H4 (cell line): ENCODE data around the gene SH3BGRL3. TPM values are rescaled to one million over a fixed set of nuclear protein-coding genes. Genes with fewer than 3 reads are reported as not detected.
"Not testable (repeated sequence)": the region's sequence is repeated elsewhere in the genome, so short reads cannot be mapped to it uniquely, and the experiment has no call there.

Experiments used
- DNase-seq: peaks from one replicate; pipeline ENCODE4 v3.0.0-alpha.2; 2015; ENCODE audit warnings: low spot score
- total RNA-seq: library from RNA; depleted of rRNA; stranded (reverse); fragments of >200 nt; shearing (Covaris generic); gene quantifications from 2 replicates; pipeline ENCODE4 v1.2.3, GENCODE V29; 2014; rRNA removed

SH3BGRL3 gene
- total RNA-seq, result 77.7 and 126 TPM in 2 replicates

DNA sequence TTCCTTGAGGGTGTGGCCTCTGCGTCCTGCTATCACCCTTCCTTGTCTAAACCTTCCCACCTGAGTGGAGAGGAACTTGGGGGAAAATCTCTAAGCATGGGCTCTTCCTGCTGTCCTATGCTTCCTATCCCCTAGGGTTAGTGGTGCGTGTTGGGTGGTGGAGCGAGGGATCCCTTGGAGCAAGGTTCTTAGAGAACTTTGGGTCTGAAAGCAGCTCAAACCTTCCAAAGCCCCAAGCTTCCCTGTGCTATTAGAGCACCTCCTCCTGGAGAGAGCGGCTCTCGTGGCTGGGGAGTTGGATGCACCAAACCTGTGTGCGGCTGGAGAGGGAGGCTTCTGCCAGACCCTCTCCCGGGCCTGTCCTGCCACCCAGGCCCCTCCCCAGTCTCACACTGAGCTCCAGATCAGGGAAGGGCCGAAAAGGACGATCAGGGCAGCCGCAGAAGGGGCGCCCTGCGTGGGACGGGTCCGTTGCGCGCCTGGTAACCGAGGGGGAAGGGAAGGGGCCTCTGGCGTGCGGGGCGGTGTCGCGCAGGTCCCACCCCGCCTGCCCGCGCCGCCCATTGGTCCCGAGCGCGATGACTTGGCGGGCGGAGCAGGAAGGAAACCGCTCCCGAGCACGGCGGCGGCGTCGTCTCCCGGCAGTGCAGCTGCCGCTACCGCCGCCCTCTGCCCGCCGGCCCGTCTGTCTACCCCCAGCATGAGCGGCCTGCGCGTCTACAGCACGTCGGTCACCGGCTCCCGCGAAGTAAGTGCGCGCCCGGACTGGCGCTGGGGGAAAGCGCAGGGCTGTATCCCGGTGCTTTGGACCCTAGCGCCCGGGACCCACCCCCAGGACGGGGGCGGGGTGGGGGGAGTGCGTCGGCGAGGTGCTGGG, at the start of gene SH3BGRL3:
TSS of gene SH3BGRL3 (plus strand) at position 631 of the 877 bp plus-strand sequence. CDS start at position 701, 70 bp downstream.
- peak; percentile 77 for DNase-seq

DNA sequence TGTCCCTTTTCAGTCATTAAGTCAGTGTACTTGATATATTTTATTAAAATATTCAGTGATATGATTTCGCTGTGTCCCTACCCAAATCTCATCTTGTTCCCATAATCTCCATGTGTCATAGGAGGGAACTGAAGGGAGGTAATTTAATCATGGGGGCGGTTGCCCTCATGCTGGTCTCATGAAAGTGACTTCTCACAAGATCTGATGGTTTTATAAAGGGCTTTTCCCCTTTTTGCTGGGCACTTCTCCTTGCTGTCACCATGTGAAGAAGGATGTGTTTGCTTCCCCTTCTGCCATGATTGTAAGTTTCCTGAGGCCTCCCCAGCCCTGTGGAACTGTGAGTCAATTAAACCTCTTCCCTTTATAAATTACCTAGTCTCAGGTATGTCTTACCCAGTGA, 49.2 kb upstream of the SH3BGRL3 start:
- DNase-seq, result not testable (repeated sequence)

DNA sequence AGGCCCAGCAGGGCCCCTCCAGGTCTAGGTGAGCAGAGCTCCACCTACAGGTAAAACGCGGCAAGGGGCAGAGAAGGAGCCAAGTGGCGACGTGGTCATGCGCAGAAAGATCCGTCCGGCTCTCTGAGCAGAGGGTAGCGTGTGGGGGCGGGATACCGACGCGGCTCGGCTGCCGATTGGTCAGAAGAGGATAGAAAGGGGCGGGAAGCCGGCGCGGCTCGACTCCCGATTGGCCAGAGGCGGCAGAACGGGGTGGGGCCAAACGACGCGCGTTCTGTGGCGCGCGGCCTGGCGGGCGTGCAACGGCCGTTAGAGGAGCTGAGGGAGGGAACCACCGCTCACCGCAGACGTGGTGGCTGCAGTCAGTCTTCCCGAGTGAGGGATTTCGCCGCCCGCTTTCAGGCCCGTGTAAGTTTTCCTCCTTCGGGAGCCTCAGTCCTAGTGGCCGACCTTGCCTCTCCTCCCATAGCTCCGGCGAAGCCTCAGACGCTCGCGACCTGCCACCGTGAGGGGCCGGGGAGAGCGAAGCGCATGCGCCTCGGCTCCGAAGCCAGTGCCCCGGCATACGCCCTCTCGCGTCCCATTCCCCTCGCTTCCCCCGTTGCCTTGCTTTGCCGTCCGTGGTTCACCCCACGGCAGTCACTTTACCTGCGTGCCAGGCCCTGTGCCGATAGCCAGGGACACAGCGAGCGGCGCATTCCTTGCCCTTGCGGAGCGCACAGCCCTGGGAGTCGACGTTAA, 45.8 kb upstream of the SH3BGRL3 start, which contains the start of gene CEP85:
TSS of gene CEP85 (plus strand) at position 298 of the 741 bp plus-strand sequence. CDS start 5,584 bp downstream, outside the sequence.
- DNase-seq, result peak; percentile 96

DNA sequence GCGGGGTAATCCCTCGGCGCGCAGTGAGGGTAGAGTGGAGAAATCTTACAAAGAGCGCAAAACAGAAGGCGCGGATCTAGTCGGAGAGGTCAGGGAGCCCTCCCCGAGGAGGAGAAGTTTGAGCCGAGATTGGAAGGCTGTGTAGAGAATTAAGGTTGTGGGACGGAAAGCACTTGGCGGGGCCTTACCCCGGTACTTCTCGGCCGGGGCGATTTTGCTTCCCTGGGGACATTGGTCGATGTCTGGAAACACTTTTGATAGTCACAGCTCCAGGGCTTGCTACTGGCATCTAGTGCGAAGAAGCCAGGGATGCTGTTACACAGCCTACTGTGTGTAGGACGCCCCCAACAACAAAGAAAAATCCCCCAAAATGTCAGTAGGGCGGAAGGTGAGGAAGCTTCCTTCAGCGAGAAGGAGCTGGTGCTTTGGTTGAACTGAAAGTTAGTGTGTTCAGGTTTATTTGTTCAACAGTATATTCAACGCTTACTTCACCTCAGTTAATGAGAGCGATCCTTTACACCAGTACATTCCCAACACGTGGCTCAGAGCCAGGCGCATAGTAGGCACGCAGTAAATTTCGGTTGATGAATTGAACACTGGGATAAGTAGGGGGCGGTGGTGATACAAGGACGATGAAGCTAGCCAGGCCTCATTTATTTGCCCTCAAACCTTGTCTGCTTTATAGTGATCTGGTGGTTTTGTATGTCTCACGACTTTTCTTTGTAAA, 45.1 kb upstream of the SH3BGRL3 start:
- no peak for DNase-seq

DNA sequence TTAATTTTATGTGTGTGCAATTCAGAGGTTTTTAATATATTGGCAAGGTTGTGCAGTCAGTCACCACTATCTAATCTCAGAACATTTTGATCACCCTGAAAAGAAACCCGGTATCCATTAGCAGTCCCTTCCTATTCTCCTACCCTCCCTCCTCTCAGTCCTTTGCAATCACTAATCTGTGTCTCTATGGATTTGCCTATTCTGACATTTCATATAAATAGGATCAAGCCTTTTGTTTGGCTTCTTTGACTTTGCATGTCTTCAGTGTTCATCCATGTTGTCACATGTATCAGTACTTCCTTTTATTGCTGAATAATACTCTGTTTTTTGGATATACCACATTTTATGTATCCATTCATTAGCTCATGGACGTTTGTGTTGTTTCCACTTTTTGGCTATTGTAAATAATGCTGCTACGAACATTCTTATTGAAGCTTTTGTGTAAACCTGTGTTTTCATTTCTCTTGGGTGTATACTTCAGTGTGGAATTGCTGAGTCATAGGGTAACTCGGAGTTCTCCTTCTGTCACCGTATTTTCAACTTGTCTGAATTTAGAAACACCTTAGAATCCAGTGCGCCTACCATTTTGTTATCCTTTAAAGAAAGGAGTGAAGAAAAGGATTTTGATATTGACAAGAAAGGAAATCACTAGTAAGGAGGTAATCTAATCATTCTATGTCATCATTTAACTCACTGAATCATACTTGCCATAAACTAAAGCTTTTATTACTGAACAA, 42.5 kb upstream of the SH3BGRL3 start:
- peak; percentile 67 for DNase-seq

DNA sequence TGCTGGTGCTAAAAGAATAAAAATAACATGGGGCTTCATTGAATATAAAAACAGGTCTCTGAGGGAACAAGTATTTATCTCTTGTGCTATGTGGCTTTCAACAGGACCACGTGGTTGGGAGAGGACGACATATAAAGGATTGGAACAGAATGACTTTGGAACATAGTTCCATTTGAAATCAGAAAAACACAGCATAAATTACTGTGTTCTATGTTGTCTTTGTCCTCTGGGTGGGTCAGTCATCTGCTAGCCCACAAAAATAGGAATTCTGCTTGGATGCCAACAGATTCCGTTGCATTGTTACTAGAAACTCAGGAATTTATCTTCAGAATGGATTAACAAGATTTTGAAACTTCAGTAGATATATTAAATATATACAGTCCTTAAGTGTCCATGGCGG, 40.0 kb upstream of the SH3BGRL3 start:
- no peak for DNase-seq

DNA sequence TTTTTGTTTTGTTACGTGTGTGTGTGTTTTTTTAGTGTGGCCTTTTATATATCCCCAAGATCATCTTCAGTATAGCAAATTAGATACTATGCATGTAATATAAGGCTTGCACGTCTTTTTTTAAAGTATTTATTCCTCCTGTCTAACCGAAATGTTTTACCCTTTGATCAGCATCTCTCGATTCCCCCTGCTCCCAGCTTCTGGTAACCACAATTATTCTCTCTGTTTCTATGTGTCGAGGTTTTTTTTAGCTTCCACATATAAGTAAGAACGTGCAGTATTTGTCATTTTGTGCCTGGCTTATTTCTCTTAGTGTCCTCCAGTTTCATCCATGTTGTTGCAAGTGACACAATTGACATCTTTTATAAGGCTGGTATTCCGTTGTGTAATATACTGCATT, 27.2 kb upstream of the SH3BGRL3 start:
- no peak for DNase-seq

DNA sequence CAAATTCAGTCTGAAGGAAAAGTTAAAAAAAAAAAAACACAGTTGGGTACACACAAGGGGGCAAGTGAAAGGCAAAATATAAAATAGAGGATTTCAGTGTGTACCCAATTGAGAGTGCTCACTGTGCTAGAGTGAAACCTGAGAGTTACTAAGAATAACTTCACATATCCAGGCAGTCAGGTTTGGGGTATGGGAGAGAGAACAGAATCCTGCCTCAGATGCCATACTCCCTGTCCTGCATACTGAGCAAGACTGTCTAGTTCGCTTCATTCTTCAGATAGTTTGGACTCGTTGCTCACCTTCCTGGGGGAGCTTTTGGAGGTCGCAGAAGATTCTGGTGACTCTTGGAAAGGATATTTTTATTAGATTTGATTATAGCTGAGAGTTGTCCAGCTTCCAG, 25.5 kb upstream of the SH3BGRL3 start:
- no peak for DNase-seq

DNA sequence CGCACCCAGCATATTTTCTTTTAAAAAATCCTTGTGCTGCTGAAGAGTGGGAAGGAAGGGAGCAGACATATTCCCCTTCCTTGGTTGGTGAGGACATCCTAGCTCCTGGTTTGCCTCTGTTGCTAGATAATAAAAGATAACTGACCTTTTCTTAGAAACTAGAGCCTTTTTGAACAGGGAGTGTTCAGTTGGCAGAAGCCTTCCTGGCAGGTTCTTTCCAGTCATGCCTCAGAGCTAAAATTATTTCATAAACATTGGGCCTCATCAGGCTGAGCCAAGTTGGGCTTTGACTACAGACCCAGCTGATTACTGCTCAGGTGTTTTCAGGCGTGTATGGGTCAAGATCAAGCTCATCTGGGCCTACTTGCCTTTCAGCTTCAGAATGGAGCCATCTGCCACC, 22.7 kb upstream of the SH3BGRL3 start:
- no peak for DNase-seq

DNA sequence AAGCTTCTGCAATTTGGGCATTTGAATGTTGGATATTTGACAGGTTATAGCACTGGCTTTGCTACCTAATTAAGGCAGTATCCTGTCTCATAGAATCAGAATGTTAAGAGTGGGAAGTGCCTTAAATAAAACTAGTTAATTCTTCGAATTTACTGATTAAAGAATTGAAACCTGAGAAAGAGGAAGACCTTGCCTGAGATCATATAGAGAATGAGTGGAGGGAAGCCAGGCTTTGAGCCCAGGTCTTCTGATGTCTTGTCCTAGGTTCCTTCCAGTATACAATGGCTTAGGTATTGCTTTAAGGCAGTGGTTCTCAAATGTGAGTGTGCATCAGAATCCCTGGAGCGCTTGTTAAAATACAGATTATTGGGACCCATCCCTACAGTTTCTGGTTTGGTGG, 20.9 kb upstream of the SH3BGRL3 start:
- DNase-seq, result no peak

DNA sequence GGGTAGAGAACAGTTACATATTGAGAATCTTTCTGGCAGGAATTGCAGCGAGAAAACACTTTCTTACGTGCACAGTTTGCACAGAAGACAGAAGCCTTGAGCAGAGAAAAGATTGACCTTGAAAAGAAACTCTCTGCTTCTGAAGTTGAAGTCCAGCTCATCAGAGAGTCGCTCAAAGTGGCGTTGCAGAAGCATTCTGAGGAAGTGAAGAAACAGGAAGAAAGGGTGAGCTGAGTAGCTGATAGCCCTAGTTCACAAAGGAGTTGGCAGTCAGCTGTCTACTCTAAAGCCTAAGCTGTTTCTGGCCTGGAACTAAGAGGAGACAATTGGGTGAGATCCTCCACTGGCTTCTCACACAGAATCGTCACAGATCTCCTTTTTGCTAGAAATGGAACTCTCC, 20.3 kb upstream of the SH3BGRL3 start:
- no peak for DNase-seq

DNA sequence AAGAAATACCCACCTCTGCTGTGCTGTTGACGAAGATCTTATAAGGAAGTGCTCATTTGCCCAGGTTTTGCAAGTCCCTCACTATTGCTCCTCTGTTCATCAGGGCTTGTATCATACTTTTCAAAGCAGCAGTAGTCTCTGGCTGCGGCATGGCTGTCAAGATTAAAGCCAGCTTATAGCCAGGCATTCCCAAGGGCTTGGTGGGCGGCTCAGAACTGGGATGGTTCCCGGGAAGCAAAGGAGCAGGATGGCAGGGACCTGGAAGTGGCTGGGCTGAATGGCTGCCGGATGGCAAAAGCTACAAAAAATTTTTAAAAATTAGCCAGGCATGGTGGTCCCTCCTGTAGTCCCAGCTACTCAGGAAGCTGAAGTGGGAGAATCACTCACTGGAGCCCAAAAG, 16.7 kb upstream of the SH3BGRL3 start:
- DNase-seq, result no peak

DNA sequence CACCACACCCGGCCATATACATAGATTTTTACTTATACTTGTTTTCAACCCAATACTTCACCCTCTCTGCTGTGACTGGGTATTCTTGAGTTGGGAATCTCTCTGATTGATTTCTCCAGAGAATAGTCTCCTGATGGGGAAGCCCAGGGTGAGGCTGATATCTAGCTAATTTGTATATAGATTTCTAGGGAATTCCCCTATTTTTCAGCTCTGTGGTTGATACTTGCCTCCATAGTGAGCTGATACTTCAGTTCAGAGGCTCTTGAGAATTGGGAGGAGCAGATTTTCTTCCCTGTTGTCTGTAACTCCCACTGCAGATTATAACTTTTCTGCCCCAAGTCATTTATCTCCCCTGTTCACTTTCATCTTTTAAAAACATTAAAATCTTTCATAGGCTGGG, 14.5 kb upstream of the SH3BGRL3 start:
- no peak for DNase-seq

DNA sequence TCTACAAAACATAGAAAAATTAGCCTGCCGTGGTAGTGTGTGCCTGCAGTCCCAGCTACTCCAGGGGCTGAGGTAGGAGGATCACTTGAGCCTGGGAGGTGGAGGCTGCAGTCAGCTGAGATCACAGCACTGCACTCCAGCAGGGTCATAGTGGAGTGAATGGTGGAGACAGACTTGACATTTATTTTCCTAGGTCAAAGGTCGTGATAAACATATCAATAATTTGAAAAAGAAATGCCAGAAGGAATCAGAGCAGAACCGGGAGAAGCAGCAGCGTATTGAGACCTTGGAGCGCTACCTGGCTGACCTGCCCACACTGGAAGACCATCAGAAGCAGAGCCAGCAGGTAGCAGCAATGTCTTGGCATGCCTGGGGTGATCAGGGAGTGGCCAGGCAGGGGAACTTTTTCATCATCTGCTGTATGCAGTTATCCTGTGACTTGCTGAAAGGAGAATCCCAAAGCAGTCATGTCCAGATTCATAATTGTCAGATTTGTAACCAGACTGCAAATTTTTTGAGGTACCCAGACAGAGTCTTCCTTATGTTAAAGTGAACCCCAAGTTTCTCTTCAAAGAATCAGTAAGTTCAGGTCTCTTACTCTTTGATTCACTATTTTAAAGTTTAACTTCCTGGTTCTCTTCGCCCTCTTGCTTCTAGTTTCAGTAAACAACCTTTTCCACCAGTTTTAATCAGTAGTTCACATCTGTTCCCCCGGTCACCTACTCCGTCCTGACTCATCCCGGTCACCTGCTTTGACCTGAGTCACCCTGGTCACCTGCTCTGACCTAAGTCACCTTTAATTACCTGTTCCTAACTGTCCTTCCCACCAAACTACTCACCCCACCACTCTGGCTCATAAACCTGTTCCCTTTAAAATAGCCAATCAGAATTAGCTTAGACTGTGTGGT, 11.3 kb upstream of the SH3BGRL3 start:
- no peak for DNase-seq

DNA sequence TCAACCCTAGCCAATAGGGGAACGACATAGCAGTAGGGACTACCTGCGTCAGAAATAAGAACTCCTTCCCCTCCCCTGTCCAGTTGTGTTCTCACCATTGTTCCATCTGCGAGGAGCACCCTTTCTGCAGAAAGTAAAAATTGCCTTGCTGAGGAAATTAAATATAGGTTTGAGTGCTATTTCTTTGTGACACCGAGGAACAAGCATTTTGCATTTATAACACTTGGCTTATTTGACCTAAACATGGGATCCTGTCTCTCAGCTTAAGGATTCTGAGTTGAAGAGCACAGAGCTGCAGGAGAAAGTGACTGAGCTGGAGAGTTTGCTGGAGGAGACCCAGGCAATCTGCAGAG, 10.7 kb upstream of the SH3BGRL3 start:
- no peak for DNase-seq

DNA sequence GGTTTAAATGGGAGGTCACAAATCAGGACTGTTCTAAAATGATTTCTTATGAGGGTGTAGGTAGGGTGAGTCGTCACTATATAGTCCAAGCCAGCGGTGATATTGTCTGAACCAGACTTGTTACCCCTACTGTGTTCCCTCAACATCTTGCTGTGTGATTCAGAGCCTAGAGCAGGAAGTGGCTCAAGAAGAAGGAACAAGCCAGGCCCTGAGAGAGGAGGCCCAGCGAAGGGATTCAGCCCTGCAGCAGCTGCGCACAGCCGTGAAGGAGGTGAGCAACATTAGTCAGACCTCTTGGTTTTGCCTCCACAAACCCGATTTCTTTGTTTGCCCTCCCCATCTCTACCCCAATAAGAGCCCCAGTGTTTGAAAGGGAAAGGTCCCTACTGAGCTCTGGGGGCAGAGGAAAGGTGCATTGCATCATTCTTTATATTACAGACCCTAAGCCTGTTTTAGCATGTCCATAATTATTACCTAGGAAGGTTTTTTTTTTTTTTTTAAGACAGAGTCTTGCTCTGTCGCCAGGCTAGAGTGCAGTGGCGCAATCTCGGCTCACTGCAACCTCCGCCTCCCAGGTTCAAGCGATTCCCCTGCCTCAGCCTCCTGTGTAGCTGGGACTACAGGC, 5.0 kb upstream of the SH3BGRL3 start:
- no peak for DNase-seq

DNA sequence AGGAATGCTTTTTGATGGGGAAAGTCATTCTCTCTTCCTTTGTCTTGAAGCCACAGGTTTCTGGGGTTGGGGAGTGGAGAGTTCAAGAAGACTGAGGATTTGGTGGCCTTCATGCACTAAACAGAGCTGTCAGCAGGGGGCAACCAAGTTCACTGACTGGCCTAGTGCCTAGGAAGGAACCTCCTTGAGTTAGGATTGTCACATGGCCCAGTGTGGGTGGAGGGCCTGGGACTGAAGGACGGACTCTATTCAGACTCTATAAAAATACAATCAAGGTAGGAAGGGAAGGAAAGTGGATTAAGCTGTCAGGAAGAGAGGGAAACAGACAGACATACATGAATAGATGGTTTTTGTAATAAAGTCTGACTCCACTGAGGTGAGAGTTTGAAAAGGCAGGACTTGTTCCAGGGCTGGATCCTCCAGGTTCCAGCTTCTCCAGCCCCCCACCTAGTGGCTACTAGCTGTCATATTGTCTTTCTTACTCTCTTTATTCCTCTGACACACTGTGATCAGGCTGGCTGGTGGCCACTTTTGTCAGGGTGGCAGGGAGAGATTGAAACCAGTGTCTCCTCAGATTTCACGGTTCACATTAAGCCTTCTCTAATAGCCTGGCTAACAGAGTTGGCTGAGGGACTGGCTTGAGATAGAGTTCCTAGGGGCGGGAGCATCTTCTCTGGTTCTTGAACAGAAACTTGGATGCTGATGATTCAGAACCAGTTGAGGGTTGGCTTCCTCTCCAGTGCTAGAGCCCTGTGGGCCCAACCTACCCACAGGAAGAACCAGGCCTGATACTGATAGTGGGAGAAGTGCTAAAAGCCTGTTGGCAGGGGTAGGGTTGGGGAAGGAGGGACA, 4.1 kb upstream of the SH3BGRL3 start:
- DNase-seq, result peak; percentile 84

DNA sequence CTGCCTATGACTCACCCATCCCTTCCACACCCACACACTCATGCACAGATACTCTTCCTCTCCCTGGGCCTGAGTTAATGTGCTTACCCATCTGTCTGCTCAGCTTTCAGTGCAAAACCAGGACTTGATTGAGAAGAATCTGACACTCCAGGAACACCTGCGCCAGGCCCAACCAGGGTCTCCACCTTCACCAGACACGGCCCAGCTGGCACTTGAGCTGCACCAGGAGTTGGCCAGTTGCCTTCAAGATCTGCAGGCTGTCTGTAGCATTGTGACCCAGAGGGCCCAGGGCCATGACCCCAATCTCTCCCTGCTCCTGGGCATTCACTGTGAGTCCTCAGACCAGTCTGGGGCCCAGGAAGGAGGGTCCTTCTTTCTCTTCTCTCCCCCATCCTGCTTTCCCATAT, 3.5 kb upstream of the SH3BGRL3 start:
- DNase-seq, result no peak

DNA sequence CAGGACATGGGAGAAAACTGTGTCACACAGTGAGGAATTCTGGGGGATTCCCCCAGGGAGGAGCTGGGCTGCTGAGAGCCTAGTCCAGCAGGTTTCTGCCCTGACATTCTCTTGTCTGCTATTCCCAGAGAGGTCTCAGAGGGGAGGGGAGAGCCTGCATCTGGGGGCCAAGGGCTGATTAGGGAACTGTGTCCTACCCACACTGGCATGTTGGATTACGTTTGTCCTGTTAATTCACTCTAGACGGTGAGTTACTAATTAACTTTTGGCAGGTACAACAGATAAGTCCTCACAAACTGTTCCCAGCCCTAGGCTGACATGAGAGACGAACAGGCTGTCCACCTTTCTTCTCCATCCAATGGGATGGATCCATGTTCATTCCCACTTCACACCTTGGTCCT, 2.6 kb upstream of the SH3BGRL3 start:
- no peak for DNase-seq
